HG03439 (cell line): ENCODE data around the gene SPATA21.

Experiments
- ATAC-seq: cut with Tn5 transposase; IDR thresholded peaks from one replicate; pipeline ENCODE4 v1.9.1; 2021; ENCODE audit warnings: mild to moderate bottlenecking, moderate library complexity; ENCODE audit not compliant: unreplicated experiment

Gene SPATA21

DNA sequence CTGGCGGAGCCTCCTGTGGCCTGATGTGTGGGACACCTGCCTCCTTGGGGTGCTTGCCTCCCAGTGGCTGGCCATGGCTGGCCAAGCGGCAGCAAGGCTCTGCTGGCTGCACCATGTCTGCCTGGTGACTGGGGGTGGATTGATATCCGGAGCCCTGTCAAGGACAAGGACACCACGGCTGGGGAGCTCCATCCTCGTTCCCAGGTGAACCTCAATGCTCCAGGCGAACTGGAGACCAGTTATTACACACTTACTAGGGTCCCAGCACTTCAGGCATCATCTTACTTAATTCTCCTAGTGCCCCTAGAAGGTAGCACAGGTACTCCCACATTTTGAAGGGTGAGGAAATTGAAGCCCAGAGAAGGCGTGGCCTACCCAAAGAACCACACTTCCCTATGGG lies 15.2 kb downstream of the SPATA21 start:
- no peak for ATAC-seq

- ATAC-seq: no peak
Observed at GRCh38 chr1:16421201-16421600, 16.0 kb downstream of the SPATA21 start.

DNA sequence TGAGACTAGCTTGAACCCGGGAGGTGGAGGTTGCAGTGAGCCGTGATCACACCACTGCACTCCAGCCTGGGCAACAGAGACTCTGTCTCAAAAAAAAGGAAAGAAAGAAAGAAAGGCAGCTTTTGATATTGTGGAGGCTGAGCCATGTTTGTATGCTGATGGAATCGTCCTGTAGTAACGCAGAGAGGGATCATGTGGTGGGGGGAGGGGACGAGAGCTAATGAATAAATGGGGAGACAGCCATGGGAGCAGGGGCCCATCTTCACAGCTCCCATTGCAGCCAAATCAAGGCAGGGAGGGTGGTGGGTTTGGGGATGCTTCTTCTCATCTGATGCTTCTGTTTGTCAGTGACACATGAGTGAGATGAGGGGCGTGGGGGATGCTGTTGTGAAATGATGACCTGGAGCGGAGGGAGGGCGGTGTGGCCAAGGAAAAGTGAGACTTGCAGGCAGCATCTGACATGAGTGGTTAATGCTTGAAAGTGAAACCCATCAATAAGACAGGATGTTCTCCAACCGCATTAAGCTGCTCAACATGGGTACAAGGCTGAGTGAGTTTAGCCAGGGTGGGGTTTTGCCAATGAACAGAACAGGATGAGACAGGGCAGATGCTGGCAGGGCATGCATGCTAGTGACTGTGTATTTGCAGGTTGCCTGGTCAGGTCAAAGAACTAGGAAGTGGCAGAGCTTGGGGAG lies 16.7 kb downstream of the SPATA21 start:
- no peak for ATAC-seq

DNA sequence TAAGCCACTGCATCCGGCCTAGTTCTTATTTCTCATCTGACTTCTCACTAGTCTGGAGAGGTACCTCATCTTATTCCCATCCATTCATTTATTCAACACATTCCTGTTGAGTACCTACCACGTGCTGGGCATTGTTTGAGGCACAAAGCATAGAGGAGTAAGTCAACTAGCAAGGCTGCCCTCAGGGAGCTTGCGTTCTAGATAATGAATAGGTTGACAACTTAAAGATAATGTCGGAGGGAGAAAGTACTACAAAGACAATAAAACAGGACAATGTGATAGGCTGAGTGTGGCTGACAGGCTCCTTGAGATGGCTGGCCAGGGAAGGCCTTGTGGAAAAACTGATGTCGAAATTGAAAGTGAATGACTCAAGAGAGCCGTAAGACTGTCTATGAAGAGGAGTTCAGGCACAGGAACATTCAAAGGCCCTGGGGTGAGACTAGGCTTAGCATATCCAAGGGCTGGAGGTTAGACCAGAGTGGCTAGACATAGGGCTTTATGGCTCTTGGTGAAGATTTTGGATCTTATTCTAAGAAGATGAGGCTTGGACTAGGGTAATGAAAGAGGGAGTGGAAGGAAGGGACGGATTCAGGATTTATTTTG lies 18.3 kb downstream of the SPATA21 start:
- no peak for ATAC-seq

- no peak for ATAC-seq
Observed at GRCh38 chr1:16413191-16413590, 24.0 kb downstream of the SPATA21 start.

DNA sequence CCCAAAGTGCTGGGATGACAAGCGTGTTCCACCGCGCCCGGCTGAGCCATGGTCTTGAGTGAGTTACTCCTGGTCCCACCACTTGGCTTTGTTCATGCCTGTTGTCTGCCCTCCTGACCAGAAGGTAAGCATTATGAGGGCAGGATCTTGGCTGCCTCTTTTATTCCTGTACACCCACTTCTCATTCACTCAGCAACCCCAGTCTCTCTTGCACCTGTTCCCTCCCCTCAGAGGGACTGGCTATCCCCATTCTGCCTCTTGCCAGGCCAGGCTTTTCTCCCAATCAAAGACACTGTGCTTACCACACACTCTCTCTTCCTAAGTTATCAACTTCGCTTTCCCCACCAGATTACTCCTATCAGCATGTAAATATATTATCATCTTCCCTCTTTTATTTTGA lies 26.4 kb downstream of the SPATA21 start:
- ATAC-seq: no peak

- no peak for ATAC-seq
Observed at GRCh38 chr1:16409536-16410152, 27.6 kb downstream of the SPATA21 start.

GRCh38 chr1:16406868-16407267 lies 30.4 kb downstream of the SPATA21 start:
- no peak for ATAC-seq

DNA sequence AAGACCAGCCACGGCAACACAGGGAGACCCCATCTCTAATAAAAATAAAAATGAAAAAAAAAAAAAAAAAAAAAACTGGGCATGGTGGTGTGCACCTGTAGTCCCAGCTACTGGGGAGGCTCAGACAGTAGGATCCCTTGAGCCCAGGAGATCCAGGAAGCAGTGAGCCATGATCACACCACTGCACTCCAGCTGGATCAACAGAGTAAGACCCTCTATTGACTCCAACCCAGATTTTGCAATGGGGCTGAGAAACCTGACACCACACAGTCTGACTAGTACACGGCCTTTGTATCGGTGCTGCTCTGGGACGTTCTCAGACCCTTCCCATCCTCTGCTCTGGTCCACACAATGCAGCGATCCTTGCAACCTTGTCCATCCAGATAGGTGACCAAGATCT lies 31.8 kb downstream of the SPATA21 start:
- no peak for ATAC-seq

DNA sequence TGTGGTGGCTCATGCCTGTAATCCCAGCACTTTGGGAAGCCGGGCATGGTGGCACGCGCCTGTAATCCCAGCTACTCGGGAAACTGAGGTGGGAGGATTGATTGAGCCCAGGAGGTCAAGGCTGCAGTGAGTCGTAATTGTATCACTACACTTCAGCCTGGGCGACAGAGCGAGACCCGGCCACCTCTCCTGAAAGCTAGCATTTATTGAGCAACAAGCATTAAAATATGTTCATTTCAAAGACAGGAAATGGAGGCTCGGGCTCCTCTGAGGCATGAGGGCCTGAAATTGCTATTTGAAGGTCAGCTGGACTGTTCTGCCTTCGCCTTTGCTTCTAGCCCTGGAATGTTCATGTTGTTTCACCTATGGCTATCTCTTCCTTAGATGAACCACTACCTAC lies 34.5 kb downstream of the SPATA21 start:
- ATAC-seq: no peak

GRCh38 chr1:16398371-16398953 lies 38.8 kb downstream of the SPATA21 start:
- ATAC-seq: no peak

DNA sequence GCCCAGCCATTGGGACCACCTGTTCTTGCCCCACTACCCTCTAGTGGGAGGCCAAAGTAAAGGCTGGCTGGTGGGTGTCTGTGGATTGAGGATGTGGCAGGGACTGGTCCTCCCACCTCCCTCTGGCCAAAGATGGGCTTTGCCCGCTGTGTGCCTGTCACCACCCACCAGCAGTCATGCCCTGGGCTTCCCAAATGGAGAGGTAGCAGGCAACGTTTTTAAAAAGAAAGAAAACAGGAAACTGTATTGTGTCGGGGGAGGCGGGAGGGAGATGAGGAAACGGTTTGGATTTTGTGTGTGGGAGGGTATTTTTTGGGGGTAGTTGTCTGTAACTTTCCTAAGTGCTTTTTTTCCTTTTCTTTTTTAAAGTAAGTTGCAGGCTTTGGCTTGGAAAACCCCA lies 40.1 kb downstream of the SPATA21 start:
- ATAC-seq: no peak

- ATAC-seq: no peak
Observed at GRCh38 chr1:16396591-16396990, 40.6 kb downstream of the SPATA21 start.

- no peak for ATAC-seq
Observed at GRCh38 chr1:16394977-16395376, 42.2 kb downstream of the SPATA21 start.

- no peak for ATAC-seq
Observed at GRCh38 chr1:16393570-16394521, 43.4 kb downstream of the SPATA21 start.

DNA sequence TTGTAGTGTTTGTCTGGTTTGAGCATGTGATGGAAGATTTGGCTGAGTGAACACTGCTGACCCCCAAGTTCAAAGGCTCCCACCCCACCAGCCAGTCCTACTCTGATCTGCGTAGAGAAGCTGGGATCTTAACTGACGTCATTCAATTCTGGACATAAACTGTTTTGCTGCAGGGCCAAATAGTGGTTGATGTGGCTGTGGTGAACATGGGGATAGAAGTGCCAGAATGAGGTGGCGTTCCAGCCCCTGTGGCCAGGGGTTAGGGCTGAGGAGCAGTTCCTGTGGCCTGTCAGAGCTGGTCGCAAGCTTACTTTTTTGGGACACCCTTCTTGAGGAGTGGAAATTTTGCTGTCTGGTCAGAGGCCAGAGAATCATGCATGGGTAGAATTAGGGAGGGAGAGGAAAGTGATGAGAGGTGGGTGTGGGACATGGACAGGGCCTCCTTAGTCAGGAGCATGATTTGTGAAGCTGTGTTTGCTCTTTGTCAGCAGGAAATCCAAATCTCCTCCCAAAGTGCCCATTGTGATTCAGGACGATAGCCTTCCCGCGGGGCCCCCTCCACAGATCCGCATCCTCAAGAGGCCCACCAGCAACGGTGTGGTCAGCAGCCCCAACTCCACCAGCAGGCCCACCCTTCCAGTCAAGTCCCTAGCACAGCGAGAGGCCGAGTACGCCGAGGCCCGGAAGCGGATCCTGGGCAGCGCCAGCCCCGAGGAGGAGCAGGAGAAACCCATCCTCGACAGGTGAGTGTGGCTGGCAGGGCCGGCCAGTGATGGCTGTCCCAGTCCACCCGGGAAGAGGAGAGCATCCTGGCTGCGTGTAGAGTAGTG lies 44.3 kb downstream of the SPATA21 start:
- ATAC-seq: no peak

GRCh38 chr1:16391411-16391810 lies 45.8 kb downstream of the SPATA21 start:
- ATAC-seq: no peak

DNA sequence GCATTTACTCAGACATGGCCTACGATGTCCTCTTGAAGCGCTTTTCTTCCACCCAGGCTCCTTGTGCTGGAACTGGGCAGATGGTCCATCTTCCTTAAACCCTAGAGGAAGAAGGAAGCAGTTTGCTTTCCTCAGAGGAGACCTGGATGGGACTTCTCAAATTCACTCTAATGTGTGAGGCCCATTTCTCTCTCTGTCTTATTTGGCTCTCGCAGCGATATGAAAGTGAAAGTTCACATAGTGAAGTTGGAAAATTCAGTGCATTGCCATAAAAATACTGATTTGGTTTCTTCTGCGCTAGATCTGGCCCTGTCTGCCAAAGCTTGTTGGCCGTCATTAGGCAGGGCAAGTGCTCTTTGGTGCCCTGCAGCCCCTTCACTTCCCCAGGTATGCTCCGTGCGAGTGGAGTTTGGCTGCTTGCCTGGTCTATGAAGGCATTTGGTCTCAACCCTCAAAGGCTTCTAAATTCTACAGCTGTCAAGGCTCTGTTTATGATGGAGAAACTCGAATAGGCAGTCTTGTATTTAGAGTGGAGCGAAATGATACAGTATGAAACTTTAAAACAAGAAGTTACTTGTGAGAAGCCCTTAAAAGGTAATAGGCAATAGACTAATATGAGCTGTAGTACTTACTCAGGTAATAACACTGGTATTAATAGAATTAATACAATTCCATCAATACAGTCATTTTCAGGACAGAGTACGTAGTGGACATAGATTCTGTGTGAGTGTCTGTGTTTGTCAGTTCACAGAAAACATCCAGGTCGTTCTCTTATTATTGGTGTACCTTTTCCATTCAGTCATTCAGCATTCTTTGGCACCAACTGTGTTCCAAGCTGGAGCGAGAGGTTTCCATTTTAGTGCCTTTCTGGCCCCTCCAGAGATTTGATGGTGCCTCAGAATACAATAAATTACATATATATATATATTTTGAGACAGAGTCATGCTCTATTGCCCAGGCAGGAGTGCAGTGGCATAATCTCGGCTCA lies 49.7 kb downstream of the SPATA21 start:
- no peak for ATAC-seq
